Stimulated activated CD8-positive, alpha-beta memory T cell treated with anti-CD3 and anti-CD28 coated beads, Interleukin-15, amount 100 ng/mL, for 4 hours (primary cell): ENCODE results near the gene TMEM154.
A peak's percentile ranks its signal among the peaks of the same experiment; 100 is the strongest.

Experiments used
- DNase-seq, 2 donors: peaks; one replicate each; pipeline ENCODE4 v3.0.0-alpha.2; 2020; ENCODE audit warnings: low read depth in 2 of 2

TMEM154 gene, protein sequence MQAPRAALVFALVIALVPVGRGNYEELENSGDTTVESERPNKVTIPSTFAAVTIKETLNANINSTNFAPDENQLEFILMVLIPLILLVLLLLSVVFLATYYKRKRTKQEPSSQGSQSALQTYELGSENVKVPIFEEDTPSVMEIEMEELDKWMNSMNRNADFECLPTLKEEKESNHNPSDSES

DNA sequence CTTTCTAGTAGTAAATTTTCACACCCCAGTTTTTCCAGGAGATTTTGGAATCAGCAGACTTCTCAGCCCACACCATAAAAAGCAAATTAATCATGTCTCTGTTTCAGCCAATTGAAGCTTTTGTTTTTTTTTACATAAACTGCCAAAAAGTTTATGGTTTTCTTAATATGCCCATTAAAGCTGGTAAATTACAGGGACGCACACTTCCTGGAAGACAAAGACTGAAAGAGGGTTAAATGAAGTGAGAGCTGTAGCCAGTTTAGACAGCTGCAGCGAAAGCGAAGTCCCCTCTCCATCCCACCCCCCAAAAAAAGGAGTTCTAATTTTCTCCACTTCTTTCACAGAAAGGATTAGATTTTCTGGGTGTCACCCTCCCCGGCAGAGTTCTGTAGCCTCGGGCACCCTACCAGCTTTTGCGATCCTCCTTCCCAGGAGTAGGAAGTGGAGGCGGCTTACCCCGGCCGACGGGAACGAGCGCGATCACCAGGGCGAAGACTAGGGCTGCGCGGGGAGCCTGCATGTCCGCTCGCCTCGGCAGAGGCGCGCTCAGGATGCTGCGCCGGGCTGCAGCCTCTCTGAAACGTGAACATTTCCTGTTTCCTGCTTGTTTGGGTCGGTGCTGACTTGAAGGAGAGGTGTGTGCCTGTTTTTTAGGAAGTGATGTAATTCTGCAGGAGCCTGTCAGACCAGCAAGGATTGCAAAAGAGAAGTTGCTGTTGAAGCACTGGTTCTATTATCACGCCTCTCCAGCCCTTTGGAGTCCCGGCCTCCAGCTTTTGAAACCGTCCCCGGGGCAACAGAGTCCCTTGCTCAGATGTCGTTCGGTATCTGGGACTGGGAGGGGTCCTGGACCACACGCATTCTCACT lies at the start of gene TMEM154:
TSS of gene TMEM154 (minus strand) at position 584 of the 868 bp plus-strand sequence. CDS start at position 520, 64 bp downstream.
- peak; percentile 8 to 16 for DNase-seq

DNA sequence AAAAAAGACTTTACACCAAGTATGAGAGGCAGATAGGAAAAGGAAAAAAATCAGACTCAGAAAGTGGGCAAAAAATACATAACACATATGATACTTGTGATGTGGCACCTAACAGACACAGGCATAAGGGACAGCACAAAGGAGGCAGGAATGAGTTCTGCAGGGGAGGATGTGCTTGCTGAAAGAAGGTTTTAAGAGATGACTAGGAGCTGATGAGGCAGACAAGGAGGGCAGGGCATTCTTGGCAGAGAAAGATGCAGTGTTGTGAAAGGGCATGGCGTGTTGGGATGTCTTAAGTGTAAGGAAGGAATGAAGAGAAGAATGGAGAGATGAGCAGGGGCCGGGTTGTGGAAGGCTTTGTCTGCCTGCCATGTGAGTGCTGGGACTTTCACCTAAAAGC lies 49.7 kb upstream of the TMEM154 start:
- no peak for DNase-seq

DNA sequence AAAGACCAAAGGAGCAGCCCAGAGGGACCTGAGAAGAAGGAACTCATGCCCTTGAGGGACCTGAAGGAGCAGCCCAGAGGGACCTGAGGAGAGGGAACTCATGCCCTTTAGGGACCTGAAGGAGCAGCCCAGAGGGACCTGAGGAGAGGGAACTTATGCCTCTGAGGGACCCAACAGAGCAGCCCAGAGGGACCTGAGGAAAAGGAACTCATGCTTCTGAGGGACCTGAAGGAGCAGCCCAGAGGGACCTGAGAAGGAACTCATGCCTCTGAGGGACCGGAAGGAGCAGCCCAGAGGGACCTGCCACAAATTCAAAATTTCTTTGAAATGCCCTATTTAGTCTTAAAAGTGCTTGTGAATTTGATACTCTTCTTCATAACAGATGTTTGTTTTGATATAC lies 48.5 kb upstream of the TMEM154 start:
- DNase-seq: no peak

- DNase-seq: no peak
These were observed 48.0 kb upstream of the TMEM154 start for GRCh38 chr4:152727784-152728183.

DNA sequence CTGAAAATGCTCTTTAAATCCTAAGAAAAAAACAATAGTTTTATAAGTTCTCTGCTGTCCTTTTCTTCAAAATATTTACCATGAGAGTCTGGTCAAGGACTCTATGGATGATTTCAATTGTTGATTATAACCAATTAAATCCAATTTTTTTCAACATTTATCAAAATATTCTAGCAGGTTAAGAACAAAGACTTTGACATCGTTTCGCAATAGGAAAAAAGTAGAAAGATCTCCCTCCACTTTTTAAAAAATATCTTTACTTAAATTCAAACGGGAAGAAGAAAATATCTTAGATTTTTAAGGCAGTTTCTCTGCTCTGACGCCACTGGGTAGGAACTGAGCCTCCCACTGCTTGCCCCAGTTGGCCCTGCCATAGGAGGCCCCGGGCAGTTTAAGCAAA lies 44.7 kb upstream of the TMEM154 start:
- DNase-seq: no peak

DNA sequence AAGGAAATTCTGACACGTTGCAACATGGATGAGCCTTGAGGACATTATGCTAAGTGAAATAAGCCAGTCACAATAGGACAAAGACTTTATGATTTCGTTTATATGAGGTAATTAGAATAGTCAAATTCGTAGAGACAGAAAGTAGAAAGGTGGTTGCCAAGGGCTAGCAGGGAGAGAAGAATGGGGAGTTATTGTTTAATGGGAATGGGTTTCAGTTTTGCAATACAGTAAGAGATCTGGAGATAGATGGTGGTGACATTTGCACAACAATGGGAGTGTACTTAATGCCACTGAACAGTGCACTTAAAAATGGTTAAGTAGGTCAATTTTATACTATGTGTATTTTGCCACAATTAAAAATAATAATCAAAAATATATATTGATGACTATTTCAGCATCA lies 43.4 kb upstream of the TMEM154 start:
- DNase-seq: no peak

- DNase-seq: no peak
These were observed 40.2 kb upstream of the TMEM154 start for GRCh38 chr4:152719801-152720556.

- no peak for DNase-seq
These were observed 39.5 kb upstream of the TMEM154 start for GRCh38 chr4:152719291-152719690.

DNA sequence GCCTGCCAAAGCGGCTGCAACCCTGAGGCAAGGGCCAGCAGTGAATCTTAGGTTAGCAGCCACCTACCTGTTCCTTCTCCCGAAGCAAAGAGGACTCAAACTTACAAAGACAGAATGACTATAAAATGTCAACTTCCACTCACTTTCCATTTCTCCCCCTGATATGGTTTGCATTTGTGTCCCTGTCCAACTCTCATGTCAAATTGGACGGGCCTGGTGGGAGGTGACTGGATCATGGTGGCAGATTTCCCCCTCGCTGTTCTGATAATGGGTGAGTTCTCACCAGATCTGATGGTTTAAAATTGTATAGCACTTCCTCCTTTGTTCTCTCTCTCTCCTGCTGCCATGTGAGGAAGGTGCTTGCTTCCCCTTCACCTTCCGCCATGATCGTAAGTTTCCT lies 35.3 kb upstream of the TMEM154 start:
- DNase-seq: no peak

GRCh38 chr4:152713951-152714705 lies 34.3 kb upstream of the TMEM154 start:
- DNase-seq: no peak

GRCh38 chr4:152709675-152710438 lies 30.1 kb upstream of the TMEM154 start:
- DNase-seq: no peak

- no peak for DNase-seq
These were observed 29.0 kb upstream of the TMEM154 start for GRCh38 chr4:152708796-152709195.

DNA sequence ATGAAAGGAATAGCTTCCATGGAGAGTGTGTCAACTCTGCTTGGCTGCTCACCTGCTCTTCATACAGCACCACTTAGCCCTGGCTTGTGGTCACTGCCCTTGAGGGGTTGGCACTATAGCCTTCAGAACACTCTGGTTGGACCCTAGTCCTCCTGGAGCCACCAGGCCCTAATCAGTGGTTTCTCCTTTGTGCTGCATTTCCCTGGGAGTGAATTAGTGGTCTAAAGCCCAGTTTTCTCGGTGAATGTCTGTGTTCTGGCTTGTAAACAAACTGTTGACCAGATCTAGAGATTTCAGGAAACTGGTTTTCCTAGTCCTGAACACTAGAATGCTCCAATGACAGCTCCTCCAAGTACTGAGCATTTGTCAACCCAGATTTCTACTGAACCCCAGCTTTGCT lies 28.6 kb upstream of the TMEM154 start:
- DNase-seq: no peak

GRCh38 chr4:152707632-152708031 lies 27.8 kb upstream of the TMEM154 start:
- DNase-seq: no peak

DNA sequence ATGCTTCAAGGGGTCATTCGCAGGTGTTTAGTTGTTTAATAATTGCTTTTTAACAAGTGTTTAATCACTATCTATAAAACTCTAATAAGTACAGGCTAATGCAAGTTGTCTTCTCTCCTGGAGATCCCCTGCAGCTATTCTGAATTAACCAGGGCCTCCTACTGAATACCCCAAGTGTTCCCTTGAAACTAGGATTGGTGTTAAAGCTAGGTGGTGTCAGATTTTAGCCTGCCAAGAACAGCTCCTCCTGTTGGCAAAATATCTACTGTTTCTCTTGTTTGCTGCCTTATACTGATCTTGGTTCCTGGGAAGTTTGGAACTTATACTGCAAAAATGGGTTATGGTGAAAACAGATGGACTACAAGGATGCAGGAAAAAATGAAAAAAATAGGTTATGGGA lies 26.1 kb upstream of the TMEM154 start:
- DNase-seq: no peak

- DNase-seq: no peak
These were observed 25.0 kb upstream of the TMEM154 start for GRCh38 chr4:152704788-152705187.

- no peak for DNase-seq
These were observed 20.4 kb upstream of the TMEM154 start for GRCh38 chr4:152700151-152700550.

DNA sequence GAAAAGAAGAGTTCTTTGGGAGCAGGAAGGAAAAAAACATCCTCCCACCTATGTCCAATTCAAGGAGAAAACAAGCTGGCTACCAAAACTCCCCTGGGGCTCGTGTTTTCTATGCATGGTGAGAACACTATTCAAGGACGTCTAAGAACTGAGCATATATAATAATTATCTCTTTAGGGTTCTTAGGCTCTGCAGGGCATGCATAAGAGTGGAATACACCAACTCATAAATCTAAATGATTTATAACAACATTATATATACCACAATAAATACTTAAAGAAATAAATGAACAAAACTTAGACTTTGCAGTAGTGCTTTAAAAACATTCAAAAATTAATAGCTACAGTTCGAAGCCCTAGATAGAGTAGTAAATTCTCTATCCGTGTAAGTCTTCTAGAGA lies 19.5 kb upstream of the TMEM154 start:
- no peak for DNase-seq

GRCh38 chr4:152698089-152698499 lies 18.3 kb upstream of the TMEM154 start:
- no peak for DNase-seq

DNA sequence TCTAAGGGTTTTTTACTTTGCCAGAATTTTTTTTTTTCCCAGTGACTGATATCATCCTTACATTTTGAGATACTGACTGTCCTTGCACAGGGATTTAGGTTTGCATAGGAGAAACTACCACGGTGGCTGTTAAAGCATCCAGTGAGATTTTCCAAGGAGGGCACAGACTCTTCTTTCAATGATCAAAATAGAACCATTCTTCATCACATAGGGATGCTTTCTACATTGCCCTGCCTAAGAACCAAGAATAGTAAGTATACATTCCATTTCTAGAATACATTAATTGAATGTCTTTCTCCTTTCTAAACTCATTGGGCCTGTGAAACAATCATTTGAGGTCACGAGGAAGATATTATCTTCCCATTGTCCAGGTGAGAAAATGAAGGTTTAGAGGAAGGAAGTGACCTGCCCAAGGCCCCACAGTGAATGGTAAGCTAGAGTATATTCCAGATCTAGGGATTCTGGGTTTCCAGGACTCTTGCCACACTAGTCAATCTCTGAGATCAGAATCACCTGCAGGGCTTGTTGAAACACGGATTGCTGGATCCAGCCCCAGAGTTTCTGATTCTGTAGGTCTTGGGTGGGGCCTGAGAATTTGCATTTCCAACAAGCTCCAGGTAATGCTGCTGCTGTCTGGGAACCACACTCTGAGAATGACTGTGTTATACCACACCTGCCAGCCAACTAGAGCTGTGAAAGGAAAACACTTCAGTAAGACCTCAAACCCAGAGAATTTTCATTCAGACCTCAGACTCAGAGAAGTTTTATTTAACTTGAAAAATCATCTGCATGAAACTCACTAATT lies 17.7 kb upstream of the TMEM154 start:
- DNase-seq: no peak
